Kidney (tissue), 14 donors: ENCODE data around the gene ACSL5. TPM values are rescaled to one million over a fixed set of nuclear protein-coding genes. Genes with fewer than 3 reads are reported as not detected.

ENCODE experiments used
- DNase-seq, 5 donors: peaks; one replicate each; pipeline ENCODE4 v3.0.0-alpha.2; 2013 to 2020
- FAIRE-seq: peaks from 2 replicates; lab custom pipeline; 2012; peaks lifted over from hg19 to GRCh38; lab: Jason Lieb, UNC
- H3K27ac ChIP-seq, 2 donors: one replicate each; pipeline ENCODE4 v1.7.0; 2013; ENCODE audit warnings: low read depth in 2 of 2, low read length in 2 of 2, inconsistent platforms in 1 of 2
- H3K27me3 ChIP-seq: one replicate; pipeline ENCODE4 v1.7.1; 2013; ENCODE audit warnings: low read length, inconsistent platforms; ENCODE audit not compliant: control insufficient read depth, insufficient read depth
- H3K36me3 ChIP-seq, 3 donors: one replicate each; pipeline versions ENCODE4 v1.7.0 to v1.7.1; 2013; ENCODE audit warnings: low read length in 3 of 3, control low read depth in 1 of 3, inconsistent platforms in 1 of 3; ENCODE audit not compliant: insufficient read depth in 3 of 3, control insufficient read depth in 2 of 3
- H3K4me1 ChIP-seq, 3 donors: one replicate each; pipeline versions ENCODE4 v1.7.0 to v1.7.1; 2013; ENCODE audit warnings: low read length in 3 of 3, inconsistent platforms in 1 of 3, low read depth in 1 of 3; ENCODE audit not compliant: control insufficient read depth in 2 of 3, insufficient read depth in 2 of 3
- H3K4me3 ChIP-seq, 3 donors: one replicate each; pipeline versions ENCODE4 v1.7.0 to v1.8.1; 2013; ENCODE audit warnings: low read length in 3 of 3, control low read depth in 1 of 3, inconsistent platforms in 1 of 3
- H3K9ac ChIP-seq, 3 donors: one replicate each; pipeline versions ENCODE4 v1.7.0 to v1.7.1; 2013; ENCODE audit warnings: low read length in 3 of 3, control low read depth in 1 of 3, inconsistent platforms in 1 of 3
- H3K9me3 ChIP-seq, 3 donors: one replicate each; pipeline versions ENCODE4 v1.7.0 to v1.7.1; 2013; ENCODE audit warnings: low read length in 3 of 3, control low read depth in 1 of 3, inconsistent platforms in 1 of 3; ENCODE audit not compliant: control insufficient read depth in 2 of 3, insufficient read depth in 1 of 3
- intact Hi-C: fragments of 100-400 bp; cut with DNase I; formaldehyde crosslinking; loops from one replicate; pipeline ENCODE4 v1.11.1; 2022
- polyA plus RNA-seq: library from polyadenylated mRNA; stranded (reverse); fragments of 350-450 nt; fragmentation: Illumina TruSeq; extraction: RNeasy Lipid Tissue Mini Kit (QIAGEN cat#74804); gene quantifications from one replicate; pipeline ENCODE4 v1.2.3, GENCODE V29; 2014; ENCODE audit warnings: low read depth, low replicate concordance; ENCODE audit not compliant: insufficient read depth
- total RNA-seq: library from RNA; stranded (reverse); fragmentation: NEBNext Ultra II Directional; extraction: Animal tissue kit (Norgen Biotek cat#: 25700); gene quantifications from one replicate; pipeline ENCODE4 v1.2.1, GENCODE V29; 2021
- TF ChIP-seq, protein P1 (sequence below): IDR thresholded peaks from 3 replicates; pipeline ENCODE4 v1.5.1; 2012; ENCODE audit warnings: mild to moderate bottlenecking, moderate library complexity, borderline replicate concordance; ENCODE audit not compliant: insufficient read depth; ENCODE audit errors: extremely low read depth
- donor health status: control.
- donor health status: control.
- donor health status: control.
- donor health status: control.
- donor health status: control.
- donor health status: DM: yes; HTN: yes; CAD: no.
- donor health status: Normal renal cell carcinoma (clear cell type).

The ACSL5 gene
- total and polyA plus RNA-seq, 2 donors from 2014 or later = 5.6 to 21.8 TPM

DNA sequence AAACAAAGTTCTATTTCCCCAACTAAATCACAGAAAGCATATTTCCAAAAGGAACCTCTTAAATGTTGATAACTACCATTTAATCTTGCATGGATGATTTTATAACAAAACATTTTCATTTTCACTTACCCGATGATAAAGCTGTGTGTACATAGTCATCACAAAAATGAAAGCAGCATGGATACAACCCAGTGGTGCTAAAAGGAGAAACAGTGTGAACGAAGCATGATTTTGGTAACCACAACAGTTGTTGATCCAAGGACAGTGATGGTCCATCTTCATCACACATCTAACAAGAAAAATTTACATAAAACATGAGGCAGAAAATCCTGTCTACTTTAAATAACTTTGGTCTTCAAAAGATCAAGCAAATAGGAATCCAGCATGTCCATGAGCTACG, 68.1 kb downstream of the ACSL5 start:
- FAIRE-seq = no peak
- DNase-seq = no peak
- TF ChIP-seq, protein P1, sequence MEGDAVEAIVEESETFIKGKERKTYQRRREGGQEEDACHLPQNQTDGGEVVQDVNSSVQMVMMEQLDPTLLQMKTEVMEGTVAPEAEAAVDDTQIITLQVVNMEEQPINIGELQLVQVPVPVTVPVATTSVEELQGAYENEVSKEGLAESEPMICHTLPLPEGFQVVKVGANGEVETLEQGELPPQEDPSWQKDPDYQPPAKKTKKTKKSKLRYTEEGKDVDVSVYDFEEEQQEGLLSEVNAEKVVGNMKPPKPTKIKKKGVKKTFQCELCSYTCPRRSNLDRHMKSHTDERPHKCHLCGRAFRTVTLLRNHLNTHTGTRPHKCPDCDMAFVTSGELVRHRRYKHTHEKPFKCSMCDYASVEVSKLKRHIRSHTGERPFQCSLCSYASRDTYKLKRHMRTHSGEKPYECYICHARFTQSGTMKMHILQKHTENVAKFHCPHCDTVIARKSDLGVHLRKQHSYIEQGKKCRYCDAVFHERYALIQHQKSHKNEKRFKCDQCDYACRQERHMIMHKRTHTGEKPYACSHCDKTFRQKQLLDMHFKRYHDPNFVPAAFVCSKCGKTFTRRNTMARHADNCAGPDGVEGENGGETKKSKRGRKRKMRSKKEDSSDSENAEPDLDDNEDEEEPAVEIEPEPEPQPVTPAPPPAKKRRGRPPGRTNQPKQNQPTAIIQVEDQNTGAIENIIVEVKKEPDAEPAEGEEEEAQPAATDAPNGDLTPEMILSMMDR = no peak
- no peak overlapping the region for H3K9ac ChIP-seq
- H3K4me1 ChIP-seq = peaks cover 0 to 10% (median 3%) of the 10 kb centered on the region in 3 donors
- no peaks in the 10 kb centered on the region for H3K27me3 ChIP-seq
- intact Hi-C loops = no loop called here
- no peak overlapping the region for H3K27ac ChIP-seq
- H3K9me3 ChIP-seq = no peaks in the 10 kb centered on the region
- no peak overlapping the region for H3K4me3 ChIP-seq
- peaks cover 3 to 11% (median 10%) of the 10 kb centered on the region in 3 donors for H3K36me3 ChIP-seq

DNA sequence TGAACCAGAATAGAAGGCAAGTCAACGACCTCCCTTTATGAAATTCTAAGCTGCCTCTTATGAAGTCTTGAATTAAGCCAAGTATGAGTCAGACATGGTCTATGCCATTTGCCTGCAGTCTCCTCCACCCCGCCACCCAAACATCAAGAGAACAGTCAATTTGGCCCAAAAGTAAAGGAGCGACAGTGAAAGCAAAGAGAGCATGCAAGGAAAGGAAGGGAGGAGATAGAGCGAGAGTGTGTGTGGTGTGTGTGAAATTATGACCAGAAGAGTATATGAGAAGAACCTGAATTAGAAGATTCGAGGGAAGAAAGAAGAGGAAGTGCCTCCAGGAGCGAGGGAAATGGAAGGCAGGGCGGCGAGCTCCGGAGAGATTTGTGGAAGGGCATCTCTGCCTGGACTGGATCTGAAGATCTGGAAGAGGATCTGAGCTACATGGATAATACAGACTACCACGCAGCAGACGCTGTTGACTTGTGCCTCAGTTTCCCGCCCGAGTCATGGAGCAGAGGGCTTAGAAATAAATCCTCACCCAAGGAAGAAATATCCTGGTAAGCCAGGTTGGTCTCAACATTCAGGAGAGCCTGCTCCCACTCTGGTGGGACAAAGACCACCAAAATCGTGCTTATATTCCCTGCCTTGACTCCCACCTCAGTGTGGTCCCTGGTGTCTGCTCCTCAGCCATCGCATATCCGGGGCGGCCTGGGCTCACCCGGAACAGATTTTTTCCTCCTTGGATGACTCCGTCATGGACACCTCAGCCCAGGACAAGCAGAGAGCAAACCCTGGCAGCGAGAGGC, 72.3 kb downstream of the ACSL5 start:
- peaks cover 0 to 7% (median 0%) of the 10 kb centered on the region in 3 donors for H3K36me3 ChIP-seq
- H3K9me3 ChIP-seq = no peaks in the 10 kb centered on the region
- peak overlapping the region; percentile 80 to 92 (median 91) for H3K9ac ChIP-seq
- intact Hi-C loops = no loop called here
- peaks cover 0 to 17% (median 3%) of the 10 kb centered on the region in 3 donors for H3K4me1 ChIP-seq
- peak in 2 of 5 donors; percentile 5 to 53 for DNase-seq
- H3K27me3 ChIP-seq = no peaks in the 10 kb centered on the region
- H3K27ac ChIP-seq = peak overlapping the region; percentile 84 to 90
- FAIRE-seq = no peak
- TF ChIP-seq, protein P1 = no peak
- H3K4me3 ChIP-seq = peak overlapping the region; percentile 93 to 99 (median 94)

DNA sequence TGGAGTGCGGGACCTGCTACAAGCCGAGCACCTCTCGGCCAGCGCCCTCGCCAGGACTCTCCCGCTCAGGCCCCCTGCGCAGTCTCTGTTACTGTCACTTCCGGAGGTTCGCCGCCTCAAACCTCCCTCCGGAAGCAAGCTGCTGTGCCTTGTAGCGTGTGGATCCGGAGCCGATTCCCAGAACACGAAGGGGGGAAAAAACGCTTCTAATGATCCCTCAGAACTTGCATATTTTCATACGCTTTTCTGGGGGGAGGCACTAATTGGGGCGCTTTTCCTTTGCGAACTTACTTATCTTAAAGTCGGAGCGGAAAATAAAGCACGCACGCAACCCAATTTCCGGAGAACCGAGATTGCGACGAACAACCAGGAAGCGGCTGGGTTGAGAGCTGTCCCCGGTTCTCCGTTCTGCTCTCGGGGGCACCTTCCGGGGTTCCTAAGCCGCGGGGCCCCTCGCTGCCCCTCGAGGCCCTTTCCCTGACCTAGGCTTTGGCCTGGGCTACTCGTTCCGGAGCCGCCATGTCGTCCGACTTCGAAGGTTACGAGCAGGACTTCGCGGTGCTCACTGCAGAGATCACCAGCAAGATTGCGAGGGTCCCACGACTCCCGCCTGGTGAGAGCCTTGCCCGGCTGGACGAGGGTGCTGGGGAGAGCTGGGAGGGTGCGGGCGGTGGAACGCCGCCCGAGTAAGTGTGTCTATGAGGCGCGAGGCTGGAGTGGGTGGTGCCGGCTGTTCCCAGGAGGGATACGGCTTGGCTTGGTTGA, 73.1 kb downstream of the ACSL5 start, which contains the start of the genes VTI1A and ZDHHC6:
Gene VTI1A, plus strand, starts transcription at position 361 of the 765 bp plus-strand sequence. Its CDS starts 159 bp downstream, at position 520.
Gene ZDHHC6, minus strand, starts transcription at position 60 of the 765 bp plus-strand sequence. CDS start 1,478 bp downstream, outside the sequence.
- TF ChIP-seq, protein P1 = peak; percentile 16
- intact Hi-C loops = no loop called here
- Histone ChIP-seq H3K9me3 (no peaks in the 10 kb centered on the region), H3K36me3 (peaks cover 0 to 5% (median 0%) of the 10 kb centered on the region in 3 donors), H3K9ac (peak within 1 kb of the TSS; percentile 80 to 92 (median 91)), H3K4me1 (peaks cover 0 to 17% (median 3%) of the 10 kb centered on the region in 3 donors), H3K27ac (peak within 1 kb of the TSS; percentile 84 to 90), H3K27me3 (no peaks in the 10 kb centered on the region), H3K4me3 (peak within 1 kb of the TSS; percentile 93 to 99 (median 94))
- DNase-seq (peak; percentile 87 to 93 (median 92)), FAIRE-seq (no peak)
